ENCODE data around the gene SVOP. TPM values are rescaled to one million over a fixed set of nuclear protein-coding genes. Genes with fewer than 3 reads are reported as not detected.
"Not testable (repeated sequence)": the region's sequence is repeated elsewhere in the genome, so short reads cannot be mapped to it uniquely, and the experiment has no call there.

SVOP gene
- total RNA-seq, 2 experiments from 2014 or later, result not detected

GRCh38 chr12:108861878-108862587 lies 158.8 kb downstream of the SVOP start:
- ChIA-PET POLR2A (no interaction called here), CTCF (interaction anchor here (0.6 kb wide), 1 partner anchor 1201 kb away, joined by 4 read pairs; no protein-coding TSS in a partner anchor)

GRCh38 chr12:108860443-108860842 lies 160.4 kb downstream of the SVOP start:
- ChIA-PET POLR2A (no interaction called here), CTCF (interaction anchor here (0.7 kb wide), 1 partner anchor 158 kb away, joined by 4 read pairs; no protein-coding TSS in a partner anchor)

GRCh38 chr12:108859923-108860291 lies 161.0 kb downstream of the SVOP start:
- POLR2A ChIA-PET, result no interaction called here
- CTCF ChIA-PET, result interaction anchor here (1.8 kb wide), 1 partner anchor 24 kb away, joined by 5 read pairs; no protein-coding TSS in a partner anchor

- POLR2A ChIA-PET, result not testable (repeated sequence)
- CTCF ChIA-PET, result interaction anchor here (1.8 kb wide), 1 partner anchor 24 kb away, joined by 5 read pairs; no protein-coding TSS in a partner anchor
Observed at GRCh38 chr12:108859141-108859922, 161.5 kb downstream of the SVOP start.

GRCh38 chr12:108858311-108859074 lies 162.4 kb downstream of the SVOP start:
- CTCF ChIA-PET, result interaction anchor here (1.1 to 1.8 kb wide), 3 partner anchors 10 to 26 kb away, joined by 3 to 5 read pairs (median 5); no protein-coding TSS in a partner anchor
- POLR2A ChIA-PET, result interaction anchor here (0.5 to 1.0 kb wide), 2 partner anchors 105 to 297 kb away, joined by 3 to 4 read pairs; no protein-coding TSS in a partner anchor

Other genes with a start within 250 kb of the SVOP start
- gene SSH1, start 163.5 kb downstream of the SVOP start, total RNA-seq, result 10 to 100 TPM; 37.1 to 43.1 TPM
- gene DAO, start 141.0 kb downstream of the SVOP start, total RNA-seq, result not detected
- gene USP30, start 31.5 kb upstream of the SVOP start, total RNA-seq, result 1 to 10 TPM; 7.5 to 8.5 TPM
- gene ALKBH2, start 72.4 kb upstream of the SVOP start, total RNA-seq, result 10 to 100 TPM; 40.1 to 42.3 TPM
- gene UNG, start 76.5 kb upstream of the SVOP start, total RNA-seq, result 100 to 1,000 TPM in 1 of 2 experiments, 10 to 100 TPM in 1; 96.7 to 106 TPM
- gene ACACB, start 95.5 kb upstream of the SVOP start, total RNA-seq, result 1 to 10 TPM; 9.5 to 9.6 TPM

Measured in activated CD8-positive, alpha-beta memory T cell treated with anti-CD3 and anti-CD28 coated beads for 36 hours (primary cell).